NT2/D1 (cell line): Measurements from ENCODE around the gene CRISPLD2.
"Not testable (repeated sequence)": the region's sequence is repeated elsewhere in the genome, so short reads cannot be mapped to it uniquely, and the experiment has no call there.

Source experiments
- DNase-seq: peaks from one replicate; pipeline ENCODE4 v3.0.0-alpha.2; 2011; ENCODE audit warnings: low read depth, low spot score
- H3K27me3 ChIP-seq: 2 replicates; pipeline ENCODE4 v1.6.0; 2011; ENCODE audit warnings: mild to moderate bottlenecking; ENCODE audit not compliant: insufficient read length, insufficient read depth
- H3K36me3 ChIP-seq: 2 replicates; pipeline ENCODE4 v1.6.1; 2011; ENCODE audit warnings: mild to moderate bottlenecking, low read length, mixed read lengths; ENCODE audit not compliant: insufficient read depth, insufficient read length
- H3K4me1 ChIP-seq: 2 replicates; pipeline ENCODE4 v1.5.1; 2011; ENCODE audit not compliant: insufficient read depth, insufficient read length
- H3K4me3 ChIP-seq: 2 replicates; pipeline ENCODE4 v1.5.1; 2011; ENCODE audit warnings: low read depth; ENCODE audit not compliant: insufficient read length
- H3K9ac ChIP-seq: 2 replicates; pipeline ENCODE4 v1.6.0; 2011; ENCODE audit warnings: low read depth; ENCODE audit not compliant: insufficient read length
- H3K9me3 ChIP-seq: 2 replicates; pipeline ENCODE4 v1.5.1; 2011; ENCODE audit warnings: mild to moderate bottlenecking, low read length; ENCODE audit not compliant: insufficient read depth
- SUZ12 ChIP-seq: IDR thresholded peaks from 2 replicates; pipeline ENCODE4 v1.6.1; 2011; ENCODE audit not compliant: insufficient read length, insufficient read depth; ENCODE audit errors: extremely low read depth
- YY1 ChIP-seq: IDR thresholded peaks from 2 replicates; pipeline ENCODE4 v1.6.1; 2011; ENCODE audit not compliant: insufficient read length, insufficient read depth
- ZNF274 ChIP-seq: IDR thresholded peaks from 2 replicates; pipeline ENCODE4 v1.6.1; 2011; ENCODE audit warnings: mild to moderate bottlenecking, low read depth, low read length

CRISPLD2 gene

GRCh38 chr16:84868328-84868727 is 48.5 kb downstream of the CRISPLD2 start:
- Histone ChIP-seq H3K4me1 (peaks cover 2% of the 10 kb centered on the region), H3K9ac (no peak overlapping the region), H3K36me3 (peaks cover 6% of the 10 kb centered on the region), H3K4me3 (no peak overlapping the region), H3K27me3 (no peaks in the 10 kb centered on the region), H3K9me3 (no peaks in the 10 kb centered on the region)
- DNase-seq, result no peak
- TF ChIP-seq ZNF274 (no peak), YY1 (no peak), SUZ12 (no peak)

DNA sequence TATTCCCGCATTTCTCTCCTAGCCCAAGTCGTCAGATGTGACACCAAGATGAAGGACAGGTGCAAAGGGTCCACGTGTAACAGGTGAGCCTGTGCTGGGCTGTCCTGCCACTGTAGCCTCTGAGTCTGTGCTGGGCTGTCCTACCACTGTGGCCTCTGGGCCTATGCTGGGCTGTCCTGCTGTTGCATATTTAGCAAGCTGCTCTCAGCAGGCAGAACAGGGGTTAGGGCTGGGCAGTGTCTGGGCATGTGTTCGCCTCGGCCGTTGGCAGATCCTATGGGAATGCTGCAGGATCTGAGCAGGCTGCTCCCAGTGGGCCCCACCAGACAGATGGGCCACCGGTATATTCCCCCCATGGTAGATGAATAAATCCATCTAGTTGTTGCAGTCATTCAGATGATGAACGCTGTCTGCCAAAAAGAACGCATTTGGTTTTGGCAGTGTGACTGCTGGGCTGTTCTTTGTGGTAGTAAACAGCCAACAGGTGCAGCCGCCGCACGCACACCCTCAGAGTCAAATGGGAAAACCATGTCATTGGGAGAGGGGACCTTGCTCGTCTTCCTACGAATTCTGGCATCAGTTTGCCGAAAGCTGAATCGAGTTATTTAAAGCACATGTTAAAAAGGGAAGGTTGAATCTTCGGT is 49.2 kb downstream of the CRISPLD2 start:
- DNase-seq, result no peak
- no peak for TF ChIP-seq ZNF274
- H3K9me3 ChIP-seq, result no peaks in the 10 kb centered on the region
- no peaks in the 10 kb centered on the region for H3K27me3 ChIP-seq
- H3K4me1 ChIP-seq, result peaks cover 2% of the 10 kb centered on the region
- no peak overlapping the region for H3K9ac ChIP-seq
- H3K4me3 ChIP-seq, result no peak overlapping the region
- peaks cover 9% of the 10 kb centered on the region for H3K36me3 ChIP-seq

GRCh38 chr16:84869473-84869845 is 49.7 kb downstream of the CRISPLD2 start:
- no peak overlapping the region for H3K4me3 ChIP-seq
- peaks cover 2% of the 10 kb centered on the region for H3K4me1 ChIP-seq
- H3K9me3 ChIP-seq, result no peaks in the 10 kb centered on the region
- peaks cover 14% of the 10 kb centered on the region for H3K36me3 ChIP-seq
- H3K9ac ChIP-seq, result no peak overlapping the region
- no peaks in the 10 kb centered on the region for H3K27me3 ChIP-seq
- TF ChIP-seq YY1 (no peak), SUZ12 (no peak), ZNF274 (no peak)
- no peak for DNase-seq

DNA sequence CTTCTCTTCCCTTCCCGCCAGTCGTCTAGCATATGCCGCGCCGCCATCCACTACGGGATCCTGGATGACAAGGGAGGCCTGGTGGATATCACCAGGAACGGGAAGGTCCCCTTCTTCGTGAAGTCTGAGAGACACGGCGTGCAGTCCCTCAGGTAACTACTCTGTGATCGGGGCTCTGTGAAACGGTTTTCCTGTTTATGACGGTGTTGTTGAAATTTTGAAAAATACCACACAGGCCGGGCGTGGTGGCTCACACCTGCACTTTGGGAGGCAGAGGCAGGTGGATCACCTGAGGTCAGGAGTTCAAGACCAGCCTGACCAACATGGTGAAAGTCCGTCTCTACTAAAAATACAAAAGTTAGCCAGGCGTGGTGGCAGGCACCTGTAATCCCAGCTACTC is 53.2 kb downstream of the CRISPLD2 start:
- DNase-seq, H3K9ac ChIP-seq, H3K9me3 ChIP-seq, H3K4me3 ChIP-seq, H3K4me1 ChIP-seq, H3K27me3 ChIP-seq: not testable (repeated sequence)
- H3K36me3 ChIP-seq, result peaks cover 14% of the 10 kb centered on the region

GRCh38 chr16:84874004-84874435 is 54.2 kb downstream of the CRISPLD2 start:
- H3K9ac ChIP-seq, result no peak overlapping the region
- H3K27me3 ChIP-seq, result no peaks in the 10 kb centered on the region
- peaks cover 10% of the 10 kb centered on the region for H3K36me3 ChIP-seq
- no peak for DNase-seq
- peaks cover 2% of the 10 kb centered on the region for H3K4me1 ChIP-seq
- TF ChIP-seq SUZ12 (no peak), ZNF274 (no peak), YY1 (no peak)
- H3K4me3 ChIP-seq, result no peak overlapping the region
- H3K9me3 ChIP-seq, result no peaks in the 10 kb centered on the region

DNA sequence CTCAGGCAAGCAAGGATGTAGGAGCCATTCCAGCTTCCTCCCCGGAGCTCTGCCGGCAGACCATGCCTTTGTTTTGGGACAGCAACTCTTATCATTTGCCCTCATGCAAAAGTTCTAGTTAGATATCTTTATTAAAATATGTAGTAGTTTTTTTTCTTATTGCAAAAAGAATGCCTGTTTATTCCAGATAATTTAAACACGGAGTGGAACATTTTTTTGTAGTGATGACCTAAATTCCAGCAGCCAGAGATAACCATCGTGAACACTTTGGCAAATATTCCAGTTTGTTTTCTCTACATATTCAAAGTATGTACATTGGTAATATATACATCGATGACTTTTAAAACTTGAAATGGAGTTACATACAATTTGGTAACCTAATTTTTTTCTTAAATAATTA is 54.8 kb downstream of the CRISPLD2 start:
- TF ChIP-seq ZNF274, result no peak
- TF ChIP-seq SUZ12, result no peak
- no peak for TF ChIP-seq YY1
- no peak for DNase-seq
- H3K36me3 ChIP-seq, result peaks cover 8% of the 10 kb centered on the region
- H3K9ac ChIP-seq, result no peak overlapping the region
- H3K4me3 ChIP-seq, result no peak overlapping the region
- no peaks in the 10 kb centered on the region for H3K27me3 ChIP-seq
- H3K4me1 ChIP-seq, result peaks cover 2% of the 10 kb centered on the region
- no peaks in the 10 kb centered on the region for H3K9me3 ChIP-seq

- H3K36me3 ChIP-seq, result peaks cover 8% of the 10 kb centered on the region
- H3K9ac ChIP-seq, result no peak overlapping the region
- TF ChIP-seq YY1 (no peak), SUZ12 (no peak), ZNF274 (no peak)
- DNase-seq, result no peak
- no peaks in the 10 kb centered on the region for H3K27me3 ChIP-seq
- H3K4me1 ChIP-seq, result peaks cover 5% of the 10 kb centered on the region
- H3K9me3 ChIP-seq, result no peaks in the 10 kb centered on the region
- no peak overlapping the region for H3K4me3 ChIP-seq
These were observed 55.2 kb downstream of the CRISPLD2 start for GRCh38 chr16:84874983-84875382.

- Histone ChIP-seq H3K4me1 (peaks cover 5% of the 10 kb centered on the region), H3K4me3 (no peak overlapping the region), H3K9ac (no peak overlapping the region), H3K9me3 (no peaks in the 10 kb centered on the region), H3K36me3 (peaks cover 8% of the 10 kb centered on the region), H3K27me3 (no peaks in the 10 kb centered on the region)
- no peak for DNase-seq
- no peak for TF ChIP-seq YY1
- TF ChIP-seq ZNF274, result no peak
- no peak for TF ChIP-seq SUZ12
These were observed 56.1 kb downstream of the CRISPLD2 start for GRCh38 chr16:84875846-84876245.
